Breast epithelium (tissue), 4 donors: Measurements from ENCODE around the gene KMT2E. TPM values are rescaled to one million over a fixed set of nuclear protein-coding genes. Genes with fewer than 3 reads are reported as not detected.
A peak's percentile ranks its signal among the peaks of the same experiment; 100 is the strongest.
"Not testable (repeated sequence)": the region's sequence is repeated elsewhere in the genome, so short reads cannot be mapped to it uniquely, and the experiment has no call there.

Experiments
- DNase-seq, 2 donors: peaks; one replicate each; pipeline ENCODE4 v3.0.0-alpha.2; 2019; ENCODE audit warnings: low spot score in 2 of 2
- H3K27ac ChIP-seq, 2 donors: fragments of 200-600 bp; sonication (generic) in 1 of 2; one replicate each; pipeline ENCODE4 v1.5.1; 2016 to 2019; ENCODE audit warnings: mild to moderate bottlenecking in 1 of 2
- H3K27me3 ChIP-seq, 2 donors: fragments of 200-600 bp; sonication (generic) in 1 of 2; one replicate each; pipeline versions ENCODE4 v1.5.1 to v1.6.0; 2017 to 2019; ENCODE audit warnings: control low read depth in 1 of 2, mild to moderate bottlenecking in 1 of 2
- H3K36me3 ChIP-seq: fragments of 200-600 bp; one replicate; pipeline ENCODE4 v1.5.1; 2019
- H3K4me1 ChIP-seq, 2 donors: fragments of 200-600 bp; sonication (generic); one replicate each; pipeline ENCODE4 v1.5.1; 2016 to 2019; ENCODE audit warnings: control low read depth in 1 of 2
- H3K4me3 ChIP-seq, 3 donors: fragments of 200-600 bp; sonication (generic); 1 replicate in 2 of 3; 2 replicates in 1 of 3; pipeline ENCODE4 v1.5.1; 2016 to 2019; ENCODE audit warnings: mild to moderate bottlenecking in 3 of 3, moderate library complexity in 2 of 3
- H3K9me3 ChIP-seq, 2 donors: fragments of 200-600 bp; sonication (generic) in 1 of 2; one replicate each; pipeline ENCODE4 v1.5.1; 2016 to 2019; ENCODE audit warnings: control low read depth in 1 of 2
- CTCF ChIP-seq, 3 donors: fragments of 450-650 bp; IDR thresholded peaks; one replicate each; pipeline ENCODE4 v1.5.1; 2016 to 2017; ENCODE audit warnings: antibody characterized with exemption in 3 of 3, mild to moderate bottlenecking in 3 of 3, moderate library complexity in 3 of 3
- POLR2A ChIP-seq: fragments of 450-650 bp; IDR thresholded peaks from one replicate; pipeline ENCODE4 v1.6.1; 2016; ENCODE audit warnings: antibody characterized with exemption, mild to moderate bottlenecking, moderate library complexity
- POLR2AphosphoS5 ChIP-seq, 3 donors: sonication (generic); formaldehyde crosslinking; IDR thresholded peaks; one replicate each; pipeline ENCODE4 v1.6.1; 2017; ENCODE audit warnings: antibody characterized with exemption in 3 of 3
- intact Hi-C: fragments of 100-400 bp; cut with DNase I; formaldehyde crosslinking; loops from one replicate; pipeline ENCODE4 v1.15.1; 2023; ENCODE audit warnings: low total_unique reads
- total RNA-seq, 3 donors: library from RNA; depleted of rRNA; stranded (reverse); fragments of >200 nt; gene quantifications; one replicate each; pipeline ENCODE4 v1.1.0, GENCODE V29; 2016

The KMT2E gene
- total RNA-seq, 3 donors from 2014 or later = 88.2 to 184 (median 168) TPM

GRCh38 chr7:105044449-105045070, 30.6 kb downstream of the KMT2E start:
- no peak overlapping the region for H3K4me3 ChIP-seq
- intact Hi-C loops = no loop called here
- no peaks in the 10 kb centered on the region for H3K4me1 ChIP-seq
- no peaks in the 10 kb centered on the region for H3K27me3 ChIP-seq
- no peak for DNase-seq
- H3K27ac ChIP-seq = no peak overlapping the region
- no peaks in the 10 kb centered on the region for H3K9me3 ChIP-seq
- no peak for TF ChIP-seq CTCF (IDR thresholded peaks at IDR 0.05)
- TF ChIP-seq POLR2AphosphoS5 (IDR thresholded peaks at IDR 0.05) = no peak
- no peak for TF ChIP-seq POLR2A
- H3K36me3 ChIP-seq = no peaks in the 10 kb centered on the region

- H3K36me3 ChIP-seq = no peaks in the 10 kb centered on the region
- TF ChIP-seq POLR2A = no peak
- TF ChIP-seq CTCF (IDR thresholded peaks at IDR 0.05) = no peak
- TF ChIP-seq POLR2AphosphoS5 (IDR thresholded peaks at IDR 0.05) = no peak
- intact Hi-C loops = no loop called here
- no peaks in the 10 kb centered on the region for H3K9me3 ChIP-seq
- DNase-seq = no peak
- no peaks in the 10 kb centered on the region for H3K27me3 ChIP-seq
- no peak overlapping the region for H3K27ac ChIP-seq
- no peaks in the 10 kb centered on the region for H3K4me1 ChIP-seq
- H3K4me3 ChIP-seq = no peak overlapping the region
Observed at GRCh38 chr7:105046414-105046813, 32.4 kb downstream of the KMT2E start.

GRCh38 chr7:105047932-105048331, 33.9 kb downstream of the KMT2E start:
- H3K4me3 ChIP-seq = no peak overlapping the region
- H3K36me3 ChIP-seq = no peaks in the 10 kb centered on the region
- intact Hi-C loops = no loop called here
- DNase-seq = no peak
- H3K9me3 ChIP-seq = no peaks in the 10 kb centered on the region
- no peaks in the 10 kb centered on the region for H3K27me3 ChIP-seq
- H3K27ac ChIP-seq = peak overlapping the region in 1 of 2 donors; percentile 13
- no peaks in the 10 kb centered on the region for H3K4me1 ChIP-seq
- TF ChIP-seq POLR2AphosphoS5 (IDR thresholded peaks at IDR 0.05) (no peak), POLR2A (no peak), CTCF (IDR thresholded peaks at IDR 0.05) (no peak)

GRCh38 chr7:105050493-105050892, 36.5 kb downstream of the KMT2E start:
- intact Hi-C loops = no loop called here
- Histone ChIP-seq H3K27me3 (no peaks in the 10 kb centered on the region), H3K36me3 (no peaks in the 10 kb centered on the region), H3K9me3 (no peaks in the 10 kb centered on the region), H3K4me3 (no peak overlapping the region), H3K27ac (no peak overlapping the region), H3K4me1 (no peaks in the 10 kb centered on the region)
- DNase-seq = no peak
- TF ChIP-seq POLR2A = no peak
- no peak for TF ChIP-seq CTCF (IDR thresholded peaks at IDR 0.05)
- no peak for TF ChIP-seq POLR2AphosphoS5 (IDR thresholded peaks at IDR 0.05)

- H3K27me3 ChIP-seq, H3K9me3 ChIP-seq, H3K36me3 ChIP-seq, H3K4me3 ChIP-seq, intact Hi-C loops, DNase-seq, H3K27ac ChIP-seq, H3K4me1 ChIP-seq: not testable (repeated sequence)
Observed at GRCh38 chr7:105050899-105051298, 36.9 kb downstream of the KMT2E start.

GRCh38 chr7:105055084-105055483, 41.1 kb downstream of the KMT2E start:
- no peak overlapping the region for H3K27ac ChIP-seq
- H3K4me3 ChIP-seq = no peak overlapping the region
- no peaks in the 10 kb centered on the region for H3K9me3 ChIP-seq
- H3K36me3 ChIP-seq = no peaks in the 10 kb centered on the region
- intact Hi-C loops = no loop called here
- no peak for TF ChIP-seq POLR2AphosphoS5 (IDR thresholded peaks at IDR 0.05)
- no peak for DNase-seq
- H3K4me1 ChIP-seq = no peaks in the 10 kb centered on the region
- H3K27me3 ChIP-seq = no peaks in the 10 kb centered on the region
